HK-2 (cell line): ENCODE measurements around the gene S100A13.
A peak's percentile ranks its signal among the peaks of the same experiment; 100 is the strongest.

Experiments
- DNase-seq: peaks from one replicate; pipeline ENCODE4 v3.0.0-alpha.2; 2018; ENCODE audit not compliant: unreplicated experiment

S100A13 gene

GRCh38 chr1:153572569-153573015, 54.7 kb downstream of the S100A13 start:
- peak; percentile 78 for DNase-seq

GRCh38 chr1:153571706-153572105, 55.6 kb downstream of the S100A13 start:
- no peak for DNase-seq

DNA sequence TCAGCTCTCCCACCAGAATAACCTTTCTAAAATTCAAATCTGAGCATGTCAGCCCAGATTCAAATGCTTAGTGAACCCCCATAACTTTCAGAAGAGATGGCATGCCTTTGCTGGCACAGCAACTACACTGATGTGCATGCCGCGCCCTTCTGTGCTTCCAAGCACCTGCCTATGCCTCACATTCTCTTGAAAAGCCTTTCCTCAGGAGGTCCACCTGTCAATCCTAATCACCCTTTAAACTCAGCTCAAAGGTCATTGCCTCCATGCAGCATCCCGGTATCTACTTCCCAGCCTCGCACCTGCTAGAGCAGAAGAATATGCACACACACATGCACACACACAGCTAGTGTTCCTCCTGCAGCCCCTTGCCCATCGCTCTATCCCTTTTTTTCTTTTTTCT, 56.4 kb downstream of the S100A13 start:
- DNase-seq, result no peak

DNA sequence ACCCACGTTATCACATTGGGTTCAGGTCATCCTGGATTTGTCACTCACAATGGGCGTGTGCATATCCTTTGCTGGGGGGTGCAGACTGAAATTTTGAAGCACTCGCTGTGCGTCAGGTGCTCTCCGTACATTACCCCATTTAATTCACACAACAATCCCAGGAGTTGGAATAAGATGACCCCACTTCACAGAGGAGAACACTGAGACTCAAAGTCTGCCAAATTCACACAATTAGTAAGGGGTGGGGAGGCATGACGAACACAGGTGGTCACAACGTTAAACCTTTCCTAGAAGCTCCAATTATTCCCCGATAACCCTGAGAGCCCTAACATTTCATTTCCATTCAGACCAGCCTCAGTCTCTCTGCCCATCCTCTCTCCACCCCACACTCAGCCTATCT, 57.8 kb downstream of the S100A13 start:
- no peak for DNase-seq
